ENCODE data around the gene CYB561. TPM values are rescaled to one million over a fixed set of nuclear protein-coding genes. Genes with fewer than 3 reads are reported as not detected.

Gene CYB561
- total RNA-seq, 3 donors from 2014 or later, result 6.4 to 9.9 (median 8.8) TPM

- Mint-ChIP-seq H3K4me1 (ENCODE audit: low read depth) (peaks cover 46% of the 10 kb centered on the region), H3K36me3 (ENCODE audit: insufficient read depth) (peaks cover 2% of the 10 kb centered on the region), H3K4me3 (no peak overlapping the region), H3K27me3 (ENCODE audit: low read depth) (no peaks in the 10 kb centered on the region), H3K9me3 (no peaks in the 10 kb centered on the region)
- ATAC-seq (no peak), DNase-seq (no peak)
These were observed 22.1 kb downstream of the CYB561 start for GRCh38 chr17:63423963-63424362.

DNA sequence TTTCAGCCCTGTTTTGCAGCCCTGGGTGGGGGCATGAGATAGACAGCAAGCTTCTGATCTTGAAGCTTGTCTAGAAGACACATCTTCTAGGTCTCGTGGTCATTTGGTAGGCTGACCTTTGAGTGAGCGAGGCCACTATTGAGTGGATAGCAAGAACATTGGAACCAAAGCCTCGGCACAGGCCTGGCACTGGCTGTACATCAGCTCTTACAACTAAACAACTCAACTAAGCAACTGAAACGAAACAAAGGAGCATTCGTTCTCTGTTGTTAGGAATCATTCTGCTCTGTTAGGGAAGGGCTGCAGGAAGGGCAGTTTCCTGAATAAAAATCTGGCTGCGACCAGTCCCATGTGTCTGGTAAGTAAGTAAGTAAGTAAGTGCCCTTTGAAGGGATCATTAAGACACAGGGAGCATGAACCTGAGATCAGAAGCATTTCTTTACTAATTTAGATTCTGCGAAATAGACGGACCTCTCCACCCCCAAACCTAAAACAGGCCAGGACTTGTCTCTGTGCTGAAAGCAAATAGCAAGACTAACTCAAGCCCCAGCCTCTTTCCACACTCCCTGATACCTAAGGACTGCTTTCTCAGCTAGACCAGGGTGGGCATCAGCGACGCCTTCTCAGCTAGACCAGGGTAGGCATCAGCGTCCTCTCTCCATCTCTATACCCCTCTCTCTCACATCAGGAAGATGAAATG is 22.7 kb downstream of the CYB561 start:
- Mint-ChIP-seq H3K36me3 (ENCODE audit: insufficient read depth) (peaks cover 2% of the 10 kb centered on the region), H3K4me3 (no peak overlapping the region), H3K27me3 (ENCODE audit: low read depth) (no peaks in the 10 kb centered on the region), H3K9me3 (no peaks in the 10 kb centered on the region), H3K4me1 (ENCODE audit: low read depth) (peaks cover 44% of the 10 kb centered on the region)
- no peak for DNase-seq
- no peak for ATAC-seq

DNA sequence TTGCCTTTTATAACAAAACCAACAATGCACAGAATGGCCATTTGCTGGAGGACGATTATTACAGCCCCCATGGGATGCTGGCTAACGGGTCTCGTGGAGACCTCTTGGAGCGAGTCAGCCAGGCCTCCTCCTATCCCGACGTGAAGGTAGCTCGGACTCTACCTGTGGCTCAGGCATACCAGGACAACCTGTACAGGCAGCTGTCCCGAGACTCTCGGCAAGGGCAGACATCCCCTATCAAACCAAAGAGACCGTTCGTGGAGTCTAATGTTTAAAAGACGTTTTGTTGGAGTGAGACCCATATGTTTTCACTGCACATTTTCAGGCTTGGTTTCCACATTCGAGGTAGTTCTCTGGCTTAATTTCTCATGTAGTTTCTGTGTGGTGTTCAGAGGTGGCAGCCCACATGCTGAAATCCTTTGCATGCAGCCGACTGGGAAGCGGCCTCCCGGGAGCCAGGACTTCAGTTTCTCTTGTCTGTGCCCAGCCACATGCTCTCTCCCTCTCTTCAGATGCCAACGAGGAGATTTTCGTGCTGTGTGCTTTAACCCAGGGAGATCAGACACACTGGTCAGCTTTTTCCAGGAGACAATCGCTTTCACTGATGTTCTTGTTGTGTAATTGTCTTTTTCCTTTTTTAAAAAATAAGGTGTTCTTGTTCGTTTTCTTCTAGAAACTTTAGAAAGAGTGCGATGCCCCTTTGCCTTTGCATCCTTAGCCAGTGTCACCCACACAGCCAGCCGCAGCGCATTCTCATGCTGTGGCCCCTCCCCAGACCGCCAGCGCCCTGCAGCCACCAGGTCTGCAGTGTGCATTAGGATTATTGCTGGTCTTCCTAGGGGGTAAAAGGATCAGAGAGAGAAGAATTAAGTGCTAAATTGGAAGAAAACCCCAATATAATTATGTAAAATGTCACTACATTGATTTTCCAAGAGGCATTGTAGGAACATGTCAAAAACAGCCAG is 24.1 kb downstream of the CYB561 start:
- Mint-ChIP-seq H3K4me3 (no peak overlapping the region), H3K9me3 (no peaks in the 10 kb centered on the region), H3K4me1 (ENCODE audit: low read depth) (peaks cover 29% of the 10 kb centered on the region), H3K36me3 (ENCODE audit: insufficient read depth) (peaks cover 4% of the 10 kb centered on the region), H3K27me3 (ENCODE audit: low read depth) (no peaks in the 10 kb centered on the region)
- DNase-seq, result no peak
- no peak for ATAC-seq

- ATAC-seq (no peak), DNase-seq (no peak)
- H3K9me3 Mint-ChIP-seq, result no peaks in the 10 kb centered on the region
- H3K36me3 Mint-ChIP-seq (ENCODE audit: insufficient read depth), result peaks cover 4% of the 10 kb centered on the region
- H3K4me3 Mint-ChIP-seq, result no peak overlapping the region
- no peaks in the 10 kb centered on the region for H3K27me3 Mint-ChIP-seq (ENCODE audit: low read depth)
- H3K4me1 Mint-ChIP-seq (ENCODE audit: low read depth), result peaks cover 20% of the 10 kb centered on the region
These were observed 25.0 kb downstream of the CYB561 start for GRCh38 chr17:63420868-63421680.

GRCh38 chr17:63419949-63420867 is 25.9 kb downstream of the CYB561 start:
- Mint-ChIP-seq H3K9me3 (no peaks in the 10 kb centered on the region), H3K4me1 (ENCODE audit: low read depth) (peaks cover 15% of the 10 kb centered on the region), H3K36me3 (ENCODE audit: insufficient read depth) (peaks cover 4% of the 10 kb centered on the region), H3K27me3 (ENCODE audit: low read depth) (no peaks in the 10 kb centered on the region), H3K4me3 (peak overlapping the region; percentile 33)
- DNase-seq, result no peak
- peak; percentile 56 to 68 for ATAC-seq

- no peak for ATAC-seq
- Mint-ChIP-seq H3K9me3 (no peaks in the 10 kb centered on the region), H3K27me3 (ENCODE audit: low read depth) (no peaks in the 10 kb centered on the region), H3K4me3 (no peak overlapping the region), H3K36me3 (ENCODE audit: insufficient read depth) (peaks cover 8% of the 10 kb centered on the region), H3K4me1 (ENCODE audit: low read depth) (peaks cover 15% of the 10 kb centered on the region)
- no peak for DNase-seq
These were observed 26.7 kb downstream of the CYB561 start for GRCh38 chr17:63419398-63419797.

- H3K4me3 Mint-ChIP-seq, result no peak overlapping the region
- H3K9me3 Mint-ChIP-seq, result no peaks in the 10 kb centered on the region
- peaks cover 8% of the 10 kb centered on the region for H3K36me3 Mint-ChIP-seq (ENCODE audit: insufficient read depth)
- no peak for ATAC-seq
- no peak for DNase-seq
- no peaks in the 10 kb centered on the region for H3K27me3 Mint-ChIP-seq (ENCODE audit: low read depth)
- peaks cover 15% of the 10 kb centered on the region for H3K4me1 Mint-ChIP-seq (ENCODE audit: low read depth)
These were observed 27.6 kb downstream of the CYB561 start for GRCh38 chr17:63418540-63418939.

- Mint-ChIP-seq H3K4me3 (no peak overlapping the region), H3K4me1 (ENCODE audit: low read depth) (peaks cover 3% of the 10 kb centered on the region), H3K36me3 (ENCODE audit: insufficient read depth) (peaks cover 7% of the 10 kb centered on the region), H3K9me3 (no peaks in the 10 kb centered on the region), H3K27me3 (ENCODE audit: low read depth) (no peaks in the 10 kb centered on the region)
- ATAC-seq, result no peak
- DNase-seq, result no peak
These were observed 31.9 kb downstream of the CYB561 start for GRCh38 chr17:63414222-63414621.

DNA sequence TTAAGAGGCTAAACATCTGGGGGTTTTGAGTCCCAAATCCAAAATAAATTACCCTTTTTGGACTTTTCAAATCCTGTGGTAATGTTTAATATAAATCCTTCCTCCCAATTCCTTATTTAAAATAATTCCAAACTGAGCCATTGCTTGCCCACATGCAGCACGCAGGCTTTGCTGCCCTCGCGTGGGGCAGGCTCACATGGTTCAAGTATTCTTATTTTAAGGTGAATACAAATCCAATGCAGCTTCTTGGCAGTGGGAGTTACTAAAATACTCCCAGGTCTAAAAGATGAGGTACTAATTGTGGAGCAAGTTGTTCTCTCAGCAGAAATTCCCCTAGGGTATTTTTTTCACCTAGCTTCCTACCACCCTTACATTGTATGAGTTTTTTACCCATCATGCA is 33.0 kb downstream of the CYB561 start:
- Mint-ChIP-seq H3K27me3 (ENCODE audit: low read depth) (no peaks in the 10 kb centered on the region), H3K36me3 (ENCODE audit: insufficient read depth) (peaks cover 7% of the 10 kb centered on the region), H3K4me1 (ENCODE audit: low read depth) (no peaks in the 10 kb centered on the region), H3K4me3 (no peak overlapping the region), H3K9me3 (no peaks in the 10 kb centered on the region)
- no peak for DNase-seq
- ATAC-seq, result no peak

DNA sequence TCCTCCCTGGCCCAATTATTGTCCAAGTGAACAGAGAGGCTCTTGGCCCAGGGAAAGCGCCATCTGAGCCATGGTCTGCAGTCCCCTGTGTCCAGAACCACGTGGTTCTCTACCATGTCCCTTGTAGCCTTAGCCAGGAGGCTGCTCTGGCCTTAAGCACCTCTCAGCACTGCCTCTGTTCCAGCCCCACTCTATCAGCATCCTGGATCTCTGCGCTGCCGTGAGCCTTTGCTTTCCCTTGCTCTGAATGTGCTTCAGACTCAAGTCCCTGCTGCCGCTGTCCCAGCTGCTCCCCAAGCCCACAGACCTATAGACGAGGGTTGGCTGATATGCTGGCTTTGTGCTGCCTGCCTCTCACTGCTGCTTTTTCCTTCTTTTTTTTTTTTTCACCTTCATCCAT is 33.9 kb downstream of the CYB561 start:
- no peaks in the 10 kb centered on the region for H3K27me3 Mint-ChIP-seq (ENCODE audit: low read depth)
- H3K36me3 Mint-ChIP-seq (ENCODE audit: insufficient read depth), result peaks cover 5% of the 10 kb centered on the region
- no peaks in the 10 kb centered on the region for H3K9me3 Mint-ChIP-seq
- H3K4me1 Mint-ChIP-seq (ENCODE audit: low read depth), result no peaks in the 10 kb centered on the region
- no peak for ATAC-seq
- no peak overlapping the region for H3K4me3 Mint-ChIP-seq
- no peak for DNase-seq

- no peak for DNase-seq
- Mint-ChIP-seq H3K36me3 (ENCODE audit: insufficient read depth) (peaks cover 1% of the 10 kb centered on the region), H3K4me3 (no peak overlapping the region), H3K27me3 (ENCODE audit: low read depth) (no peaks in the 10 kb centered on the region), H3K9me3 (no peaks in the 10 kb centered on the region), H3K4me1 (ENCODE audit: low read depth) (peaks cover 7% of the 10 kb centered on the region)
- ATAC-seq, result no peak
These were observed 38.3 kb downstream of the CYB561 start for GRCh38 chr17:63407741-63408330.

DNA sequence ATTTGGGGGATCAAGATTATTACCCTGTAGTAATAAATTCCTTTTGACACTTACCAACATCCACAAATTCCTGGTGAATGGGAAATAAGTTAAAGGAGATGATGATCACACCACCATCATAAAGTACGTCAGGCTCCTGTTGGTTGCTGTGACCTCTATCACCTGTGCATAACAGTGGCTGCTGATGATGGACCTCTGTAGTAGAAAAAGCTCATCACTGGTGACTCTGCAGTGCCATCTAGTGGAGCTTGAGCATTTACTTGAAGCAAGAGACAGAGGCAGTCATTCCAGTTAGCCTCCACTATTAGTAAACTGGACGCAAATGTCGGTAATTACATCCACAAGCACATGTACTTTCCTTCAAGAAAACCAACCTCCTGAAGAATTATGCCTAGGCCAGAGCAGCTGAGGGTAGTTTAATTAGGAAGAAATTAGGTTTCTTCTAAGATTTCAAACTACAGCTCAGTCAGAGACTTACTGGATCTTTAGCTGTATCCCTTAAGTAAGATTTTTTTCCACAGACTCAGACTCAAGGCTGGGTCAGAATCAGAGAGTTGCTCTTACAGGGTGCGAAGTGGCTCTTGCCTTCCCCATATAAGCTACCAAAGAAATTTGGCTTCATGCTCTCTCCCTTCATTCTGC is 39.3 kb downstream of the CYB561 start:
- Mint-ChIP-seq H3K4me3 (no peak overlapping the region), H3K4me1 (ENCODE audit: low read depth) (peaks cover 7% of the 10 kb centered on the region), H3K36me3 (ENCODE audit: insufficient read depth) (peaks cover 4% of the 10 kb centered on the region), H3K27me3 (ENCODE audit: low read depth) (no peaks in the 10 kb centered on the region), H3K9me3 (no peaks in the 10 kb centered on the region)
- DNase-seq (peak; percentile 50), ATAC-seq (peak; percentile 87 to 91)
